OCI-LY7 (cell line): ENCODE measurements around the gene SRC. TPM values are rescaled to one million over a fixed set of nuclear protein-coding genes. Genes with fewer than 3 reads are reported as not detected.

Experiments
- BruUV-seq: library from RNA; stranded (reverse); fragments of 400-500 nt; replicated peaks from 2 replicates; lab custom pipeline; 2021; lab: Mats Ljungman, UMichigan
- CTCF ChIA-PET: fragments of 300-600 bp; sonication (Branson Sonifier 250); formaldehyde crosslinking; loops from one replicate; lab custom pipeline; 2022; ENCODE audit warnings: antibody characterized with exemption; ENCODE audit not compliant: unreplicated experiment; lab: Charles Lee
- POLR2A ChIA-PET: fragments of 300-600 bp; sonication (Branson Sonifier 250); formaldehyde crosslinking; loops from one replicate; lab custom pipeline; 2022; ENCODE audit warnings: antibody characterized with exemption; lab: Charles Lee
- DNase-seq: peaks from one replicate; pipeline ENCODE4 v3.0.0-alpha.2; 2015; ENCODE audit warnings: low spot score
- H2AFZ ChIP-seq: fragments of 200-600 bp; sonication (generic), shearing (Covaris generic); 2 replicates; pipeline ENCODE4 v1.6.1; 2014; ENCODE audit warnings: mild to moderate bottlenecking, antibody characterized with exemption, low read length, moderate library complexity
- H3K27ac ChIP-seq: fragments of 200-600 bp; sonication (generic); 2 replicates; pipeline ENCODE4 v1.5.1; 2014; ENCODE audit warnings: mixed run types, low read depth, mild to moderate bottlenecking, moderate library complexity, low read length, inconsistent platforms; ENCODE audit not compliant: poor library complexity, severe bottlenecking
- H3K36me3 ChIP-seq: fragments of 200-600 bp; sonication (generic); 2 replicates; pipeline ENCODE4 v1.6.1; 2014; ENCODE audit warnings: mild to moderate bottlenecking, antibody characterized with exemption, low read length, moderate library complexity, mixed read lengths; ENCODE audit not compliant: insufficient read depth
- H3K4me1 ChIP-seq: fragments of 200-600 bp; sonication (generic); 2 replicates; pipeline ENCODE4 v1.5.1; 2014; ENCODE audit warnings: mild to moderate bottlenecking, low read length; ENCODE audit not compliant: insufficient read depth, poor library complexity, severe bottlenecking
- H3K4me2 ChIP-seq: fragments of 200-600 bp; sonication (generic); 2 replicates; pipeline ENCODE4 v1.6.1; 2014; ENCODE audit warnings: mild to moderate bottlenecking, low read length
- H3K4me3 ChIP-seq: fragments of 200-600 bp; sonication (generic); 2 replicates; pipeline ENCODE4 v1.5.1; 2014; ENCODE audit warnings: mild to moderate bottlenecking, low read depth, low read length; ENCODE audit not compliant: poor library complexity, severe bottlenecking
- H3K79me2 ChIP-seq: fragments of 200-600 bp; sonication (generic); 2 replicates; pipeline ENCODE4 v1.6.1; 2016; ENCODE audit warnings: low read depth, mild to moderate bottlenecking, low read length, moderate library complexity, mixed read lengths; ENCODE audit not compliant: insufficient read depth
- H3K9me2 ChIP-seq: fragments of 200-600 bp; sonication (generic); 2 replicates; pipeline ENCODE4 v1.6.1; 2016; ENCODE audit warnings: mild to moderate bottlenecking, low read length, mixed read lengths; ENCODE audit not compliant: insufficient read depth
- H3K9me3 ChIP-seq: fragments of 200-600 bp; sonication (generic); 2 replicates; pipeline ENCODE4 v1.6.1; 2014; ENCODE audit warnings: mild to moderate bottlenecking, mixed run types, low read length, mixed read lengths
- H4K20me1 ChIP-seq: fragments of 200-600 bp; sonication (generic); 2 replicates; pipeline ENCODE4 v1.6.1; 2014; ENCODE audit warnings: mild to moderate bottlenecking, antibody characterized with exemption, low read length, moderate library complexity, mixed read lengths; ENCODE audit not compliant: insufficient read depth
- CTCF ChIP-seq: fragments of 200-600 bp; sonication (generic); conservative IDR thresholded peaks from 2 replicates; pipeline ENCODE4 v1.5.1; 2014; ENCODE audit warnings: mild to moderate bottlenecking, antibody characterized with exemption, low read length, moderate library complexity, mixed read lengths
- EZH2phosphoT487 ChIP-seq: fragments of 200-600 bp; sonication (generic); IDR thresholded peaks from 2 replicates; pipeline ENCODE4 v1.6.1; 2018; ENCODE audit warnings: low read depth, borderline replicate concordance, mild to moderate bottlenecking, mixed run types, antibody characterized with exemption, low read length, moderate library complexity, mixed read lengths
- intact Hi-C: fragments of 100-400 bp; cut with micrococcal nuclease; formaldehyde crosslinking; loops from one replicate; pipeline ENCODE4 v1.10.0; 2022; ENCODE audit not compliant: unreplicated experiment
- total RNA-seq, 2 experiments: library from RNA; depleted of rRNA in 1 of 2; stranded (reverse); fragments of >200 nt in 1 of 2; shearing (Covaris generic) in 1 of 2; gene quantifications; 2 replicates each; pipeline ENCODE4 v1.2.3, GENCODE V29; 2014 to 2022

SRC gene
- total RNA-seq, 2 experiments from 2014 or later = 0.72 to 3.7 TPM

- H3K4me3 ChIP-seq = no peak overlapping the region
- H3K9me3 ChIP-seq = no peaks in the 10 kb centered on the region
- no peak overlapping the region for H2AFZ ChIP-seq
- no peak for DNase-seq
- H3K79me2 ChIP-seq = peaks cover 12% of the 10 kb centered on the region; the same call in 1 of the 2 replicates
- H4K20me1 ChIP-seq = no peaks in the 10 kb centered on the region
- ChIA-PET POLR2A (interaction anchor here (1.4 kb wide), 1 partner anchor 14 kb away, joined by 3 read pairs; the partner anchor contains the start of gene MANBAL), CTCF (no interaction called here)
- intact Hi-C loops = no loop called here
- H3K9me2 ChIP-seq = no peaks in the 10 kb centered on the region
- H3K27ac ChIP-seq = no peak overlapping the region
- TF ChIP-seq CTCF = no peak
- TF ChIP-seq EZH2phosphoT487 = no peak
- H3K36me3 ChIP-seq = peaks cover 75% of the 10 kb centered on the region
- peaks cover 4% of the 10 kb centered on the region for H3K4me1 ChIP-seq
- BruUV-seq = no TSS peak
- no peak overlapping the region for H3K4me2 ChIP-seq
Measured at GRCh38 chr20:37302981-37303380, 43.0 kb upstream of the SRC start.

- ChIA-PET CTCF (no interaction called here), POLR2A (interaction anchor here (1.4 kb wide), 1 partner anchor 14 kb away, joined by 3 read pairs; the partner anchor contains the start of gene MANBAL)
- DNase-seq = no peak
- Histone ChIP-seq H3K9me3 (no peaks in the 10 kb centered on the region), H3K27ac (no peak overlapping the region), H3K4me3 (no peak overlapping the region), H3K9me2 (no peaks in the 10 kb centered on the region), H3K79me2 (peaks cover 6% of the 10 kb centered on the region; the same call in 1 of the 2 replicates), H3K4me2 (no peak overlapping the region), H2AFZ (no peak overlapping the region), H3K4me1 (no peaks in the 10 kb centered on the region), H3K36me3 (peaks cover 75% of the 10 kb centered on the region), H4K20me1 (no peaks in the 10 kb centered on the region; the same call in 1 of the 2 replicates)
- TF ChIP-seq CTCF (no peak), EZH2phosphoT487 (no peak)
- no TSS peak for BruUV-seq
- intact Hi-C loops = no loop called here
Measured at GRCh38 chr20:37303637-37304036, 42.3 kb upstream of the SRC start.

GRCh38 chr20:37305079-37305478 is 40.9 kb upstream of the SRC start:
- Histone ChIP-seq H4K20me1 (no peaks in the 10 kb centered on the region; the same call in 1 of the 2 replicates), H2AFZ (no peak overlapping the region), H3K4me2 (no peak overlapping the region), H3K9me2 (no peaks in the 10 kb centered on the region), H3K4me1 (no peaks in the 10 kb centered on the region), H3K9me3 (no peaks in the 10 kb centered on the region), H3K27ac (no peak overlapping the region), H3K4me3 (no peak overlapping the region), H3K36me3 (peaks cover 65% of the 10 kb centered on the region), H3K79me2 (no peaks in the 10 kb centered on the region)
- ChIA-PET CTCF (no interaction called here), POLR2A (no interaction called here)
- no peak for DNase-seq
- TF ChIP-seq EZH2phosphoT487 (no peak), CTCF (no peak)
- BruUV-seq = no TSS peak
- intact Hi-C loops = no loop called here
